Upper lobe of left lung (tissue), 4 donors: ENCODE data around the gene PTPN13.

Experiments
- CTCF ChIP-seq, 6 experiments: fragments of 450-650 bp in 4 of 6; fragments of 200-600 bp in 2 of 6; sonication (generic) in 2 of 6; IDR thresholded peaks; one replicate each; pipeline ENCODE4 v1.5.1; 2016 to 2019; ENCODE audit warnings: antibody characterized with exemption in 6 of 6
- POLR2A ChIP-seq, 4 donors: fragments of 450-650 bp; IDR thresholded peaks; one replicate each; pipeline ENCODE4 v1.5.1; 2016 to 2017; ENCODE audit warnings: antibody characterized with exemption in 4 of 4, mild to moderate bottlenecking in 2 of 4

- TF ChIP-seq CTCF (IDR thresholded peaks at IDR 0.05) (no peak), POLR2A (IDR thresholded peaks at IDR 0.05) (no peak)
Observed at GRCh38 chr4:86596807-86597206, 2.7 kb downstream of the PTPN13 start.
